Dermis blood vessel endothelial cell (primary cell): Measurements from ENCODE around the gene SLC38A10. TPM values are rescaled to one million over a fixed set of nuclear protein-coding genes. Genes with fewer than 3 reads are reported as not detected.
"Not testable (repeated sequence)": the region's sequence is repeated elsewhere in the genome, so short reads cannot be mapped to it uniquely, and the experiment has no call there.

Experiments used
- DNase-seq: peaks from one replicate; pipeline ENCODE4 v3.0.0; 2010
- total RNA-seq: library from RNA; depleted of rRNA; stranded (reverse); fragments of >200 nt; gene quantifications from 2 replicates; pipeline ENCODE4 v1.2.3, GENCODE V29; 2014

The SLC38A10 gene
- total RNA-seq, 1 donor from 2014 or later: 101 TPM

DNA sequence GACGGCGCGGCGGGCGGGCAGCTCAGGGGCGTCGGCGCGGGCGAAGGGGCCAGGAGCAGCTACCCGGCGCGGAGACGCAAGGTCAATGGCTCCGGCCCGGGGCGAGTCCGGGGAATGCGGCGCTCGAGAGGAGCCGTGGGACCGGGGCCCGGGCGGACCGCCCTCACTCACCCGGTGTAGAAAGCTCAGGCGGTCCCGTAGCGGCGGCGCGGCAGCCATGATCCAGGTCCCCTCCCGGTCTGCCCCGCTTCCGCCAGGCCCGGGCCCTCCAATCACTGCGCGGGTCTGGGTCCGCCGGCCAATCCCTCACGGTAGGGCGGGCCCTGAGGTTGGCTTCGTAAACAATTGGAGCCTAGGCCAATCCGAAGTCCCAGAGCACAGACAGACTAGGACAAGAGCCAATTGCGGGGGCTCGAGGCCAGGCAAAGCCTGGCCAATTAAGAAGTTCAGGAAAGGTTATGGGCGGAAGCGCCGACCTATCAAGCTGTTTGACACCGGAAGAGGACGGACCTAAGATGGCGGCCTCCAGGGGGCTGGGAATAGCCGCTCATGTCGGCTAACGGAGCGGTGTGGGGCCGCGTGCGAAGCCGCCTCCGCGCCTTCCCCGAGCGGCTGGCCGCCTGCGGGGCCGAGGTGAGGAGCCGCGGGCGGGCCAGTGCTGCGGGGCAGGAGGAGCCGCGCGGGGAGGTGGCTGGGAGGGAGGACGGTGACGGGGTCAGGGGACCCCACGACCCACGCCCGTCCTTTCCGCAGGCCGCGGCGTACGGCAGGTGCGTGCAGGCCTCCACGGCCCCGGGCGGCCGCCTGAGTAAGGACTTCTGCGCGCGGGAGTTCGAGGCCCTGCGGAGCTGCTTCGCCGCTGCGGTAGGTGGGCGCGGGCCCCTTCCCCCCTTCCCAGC, 56.0 kb downstream of the SLC38A10 start, which contains the start of the genes NDUFAF8 and TEPSIN:
Gene NDUFAF8, plus strand, starts transcription at position 504 of the 899 bp plus-strand sequence. Its CDS starts 46 bp downstream, at position 550.
Gene TEPSIN, minus strand, starts transcription at position 241 of the 899 bp plus-strand sequence. Its CDS starts 22 bp downstream, at position 219.
- peak; percentile 99 for DNase-seq

DNA sequence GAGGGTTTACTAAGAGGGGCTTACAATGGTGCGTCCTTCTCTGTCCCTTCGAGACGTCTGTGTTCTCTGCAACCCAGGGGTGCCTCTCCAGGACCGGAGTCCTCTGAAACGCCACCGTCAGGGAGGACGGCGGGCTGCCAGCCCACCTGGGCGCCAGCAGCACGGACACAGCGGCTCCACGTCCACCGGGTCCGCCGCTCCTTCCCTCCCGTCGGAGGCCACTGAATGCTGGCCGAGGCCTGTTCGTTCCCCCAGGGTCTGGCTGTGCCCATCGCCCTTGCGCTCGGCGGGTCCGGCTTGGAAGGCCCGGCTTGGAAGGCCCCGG, 56.7 kb downstream of the SLC38A10 start:
- no peak for DNase-seq

DNA sequence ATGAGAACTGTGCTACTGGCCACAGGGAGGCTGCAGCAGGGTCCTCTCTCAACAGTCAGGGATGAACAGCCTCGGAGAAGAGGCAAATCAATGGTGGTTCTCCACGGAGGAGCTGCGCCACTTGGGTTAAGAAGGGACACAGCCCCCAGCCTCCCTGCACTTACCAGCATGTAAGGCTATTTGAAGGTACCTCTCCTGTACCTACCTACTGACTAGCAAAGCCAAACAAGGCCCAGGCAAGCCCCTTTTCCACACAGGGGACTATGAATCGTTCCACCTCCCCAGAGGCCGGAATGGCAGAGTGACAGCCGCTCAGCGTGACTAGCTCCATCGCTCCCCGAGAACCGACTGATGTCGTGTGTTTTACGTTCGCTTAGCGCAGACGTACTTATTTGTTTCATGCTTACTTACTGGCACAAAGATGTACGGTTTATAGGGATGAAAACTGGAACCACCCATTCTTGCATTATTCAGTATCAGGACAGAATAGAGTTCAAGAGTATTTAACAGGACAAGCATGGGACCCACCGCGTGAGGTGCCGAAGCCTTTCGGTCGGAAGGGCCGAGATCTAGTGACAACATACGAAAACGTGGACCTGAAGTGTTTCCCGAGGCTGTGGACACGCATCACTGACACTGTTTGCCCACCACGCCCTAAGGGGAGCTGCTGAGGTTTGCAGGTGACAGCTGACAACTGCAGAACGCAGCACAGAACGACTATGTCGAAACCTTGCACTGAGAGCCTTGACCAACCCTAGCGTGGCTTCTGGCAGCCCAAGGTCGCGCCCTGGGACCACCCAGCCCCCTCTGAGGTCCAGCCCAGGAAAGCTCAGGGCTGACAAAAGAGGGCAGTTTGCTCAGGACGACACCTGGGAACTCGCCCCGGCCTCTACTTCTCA, 57.3 kb downstream of the SLC38A10 start:
- DNase-seq: no peak

DNA sequence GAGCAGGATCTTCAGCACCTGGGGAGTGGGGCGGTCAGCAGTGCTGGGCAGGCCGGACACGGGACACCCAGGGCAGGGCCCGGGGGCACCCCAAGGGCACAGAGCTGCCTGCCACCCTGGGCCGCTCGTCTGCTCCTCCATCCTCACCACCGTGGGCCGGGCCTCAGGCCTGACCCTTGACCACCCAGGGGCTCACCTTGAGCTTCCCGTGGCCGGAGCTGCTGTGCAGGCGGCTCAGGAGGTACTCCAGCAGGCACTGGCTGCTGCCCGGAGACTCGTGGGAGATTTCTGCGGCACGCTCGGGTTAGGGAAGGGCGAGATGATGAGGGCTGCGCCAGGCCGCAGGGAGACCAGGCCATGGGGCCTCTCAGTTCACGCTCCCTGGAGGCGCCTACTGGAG, 58.3 kb downstream of the SLC38A10 start:
- DNase-seq: no peak

DNA sequence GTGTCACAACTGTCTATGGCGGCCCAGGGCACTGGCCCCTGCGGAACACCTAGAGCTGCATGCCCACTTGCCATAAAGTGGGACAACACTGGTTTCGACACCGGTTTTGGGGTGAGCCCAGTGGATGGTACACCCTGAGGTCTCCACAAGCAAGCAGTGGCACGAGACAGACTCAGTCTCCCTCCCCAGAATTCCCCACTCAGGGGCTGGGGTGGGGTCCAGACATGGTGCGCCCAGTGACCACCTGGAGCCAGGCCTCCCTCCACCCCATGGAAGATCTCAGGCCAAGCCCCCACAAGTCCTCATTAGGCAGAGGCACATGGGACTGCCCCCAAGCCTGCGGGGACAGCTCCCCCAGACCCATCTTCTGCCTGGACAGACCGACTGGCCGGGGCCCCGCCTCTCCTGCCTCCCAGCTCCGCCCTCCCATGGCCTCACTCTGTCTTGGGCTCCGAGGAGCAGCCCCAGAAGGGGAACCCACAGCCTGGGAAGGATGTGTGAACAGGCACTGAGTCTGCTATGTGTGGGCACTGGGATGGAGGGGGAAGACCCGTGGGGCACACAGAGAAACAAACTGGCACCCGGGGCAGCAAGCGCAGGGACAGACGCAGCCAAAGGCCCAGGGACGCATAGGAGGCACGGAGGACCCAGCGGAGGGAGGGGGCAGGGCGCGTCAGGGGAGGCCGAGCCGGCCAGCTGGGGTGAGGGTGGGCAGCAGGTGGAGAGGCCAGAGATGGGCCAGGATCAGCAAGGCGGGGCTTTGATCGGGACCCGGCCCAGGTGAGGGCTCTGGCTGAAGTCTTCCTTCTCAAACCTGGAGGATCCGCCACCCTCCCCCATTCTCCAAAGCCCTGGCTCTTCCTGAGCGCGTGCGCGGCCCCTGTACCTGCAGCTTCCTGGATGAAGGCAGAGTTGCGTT, 59.0 kb downstream of the SLC38A10 start:
- DNase-seq: no peak

DNA sequence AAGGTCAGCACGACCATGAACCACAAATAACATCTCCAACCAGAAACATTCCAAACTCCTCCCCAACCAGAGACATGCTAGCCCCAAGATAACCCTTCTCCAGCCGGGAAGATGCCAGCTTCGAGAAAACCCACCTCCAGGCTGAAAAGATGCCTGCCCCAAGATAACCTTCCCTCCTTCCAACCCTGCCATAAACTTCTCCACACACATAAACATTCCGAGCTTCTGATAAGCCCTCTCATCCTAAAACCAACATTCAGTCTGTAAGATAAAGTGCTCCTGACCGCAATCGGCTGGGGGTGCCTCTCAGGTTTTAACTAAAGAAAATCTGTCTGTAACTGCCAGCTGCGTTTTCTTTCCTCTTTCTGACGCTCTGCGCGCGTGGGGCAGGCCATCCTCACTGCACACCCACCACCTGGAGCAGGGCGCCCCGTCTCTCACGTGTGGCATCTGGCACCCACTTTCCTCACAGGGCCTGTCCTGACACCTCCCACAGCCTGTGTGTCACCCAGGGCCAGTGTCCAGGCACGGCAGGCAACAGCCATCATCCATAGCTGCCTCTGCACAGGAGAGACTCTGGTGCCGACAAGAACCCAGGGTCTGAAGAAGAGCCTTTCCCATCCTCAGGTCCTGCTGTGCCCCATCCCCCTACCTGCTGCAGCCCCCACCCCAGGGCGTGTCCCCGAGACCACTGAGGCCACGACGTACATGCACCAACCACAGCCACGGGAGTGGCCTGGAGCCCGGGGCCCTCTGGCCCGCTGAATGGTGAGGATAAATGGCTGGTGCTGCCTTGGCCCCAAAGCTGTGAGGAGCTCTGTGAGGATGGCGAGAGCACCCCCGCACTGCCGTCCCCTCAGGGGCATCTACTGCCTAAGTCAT, 59.9 kb downstream of the SLC38A10 start:
- DNase-seq: no peak

DNA sequence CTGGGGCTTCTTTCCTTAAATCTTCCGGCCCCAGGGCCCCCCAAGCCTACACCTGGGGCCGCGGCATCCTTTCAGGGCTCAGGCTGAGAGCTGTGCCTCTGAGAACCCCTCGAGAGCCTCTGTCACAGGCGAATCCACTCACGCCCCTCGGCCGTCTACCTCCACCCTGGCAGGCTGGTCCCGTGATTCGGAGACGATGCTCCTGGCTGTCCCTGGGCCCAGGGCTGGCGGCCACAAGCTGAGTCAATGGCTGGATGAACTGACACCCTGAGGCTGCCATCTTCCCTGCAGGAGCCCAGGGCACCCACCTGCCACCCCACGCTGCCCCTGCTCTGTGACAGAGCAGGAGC, 60.6 kb downstream of the SLC38A10 start:
- DNase-seq: no peak

DNA sequence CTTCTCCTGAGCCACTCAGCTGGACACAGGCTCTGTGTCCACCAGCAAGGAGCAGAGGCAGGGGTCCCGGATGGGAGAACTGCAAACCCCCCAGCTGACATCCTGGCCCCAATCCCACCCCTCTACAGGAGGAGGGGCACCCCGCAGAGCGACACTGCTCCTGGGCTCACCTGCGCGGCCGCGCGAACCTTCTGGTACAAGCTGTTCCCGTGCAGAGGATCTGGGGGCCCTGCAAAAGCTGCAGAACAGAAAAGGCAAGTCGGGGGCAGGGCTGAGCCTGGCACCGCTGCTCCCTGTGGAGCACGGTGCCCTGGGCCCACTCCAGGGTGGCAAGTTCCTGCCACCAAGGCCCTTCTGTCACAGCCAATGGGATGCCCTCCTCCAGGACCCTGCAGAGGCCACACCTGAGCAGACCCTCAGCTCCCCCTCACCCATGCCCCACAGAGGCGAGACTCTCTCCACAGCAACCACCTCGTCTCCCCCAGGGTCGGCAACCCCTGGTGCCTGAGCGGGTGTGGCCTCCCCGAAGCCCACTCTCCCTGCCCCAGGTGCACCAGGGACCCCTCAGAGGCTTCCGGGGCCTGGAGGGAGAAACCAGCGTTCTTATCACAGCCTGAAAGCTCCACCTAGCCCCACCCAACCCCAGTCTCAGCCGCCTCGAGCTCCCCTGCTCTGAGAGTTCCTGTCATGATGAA, 61.1 kb downstream of the SLC38A10 start:
- DNase-seq: no peak

DNA sequence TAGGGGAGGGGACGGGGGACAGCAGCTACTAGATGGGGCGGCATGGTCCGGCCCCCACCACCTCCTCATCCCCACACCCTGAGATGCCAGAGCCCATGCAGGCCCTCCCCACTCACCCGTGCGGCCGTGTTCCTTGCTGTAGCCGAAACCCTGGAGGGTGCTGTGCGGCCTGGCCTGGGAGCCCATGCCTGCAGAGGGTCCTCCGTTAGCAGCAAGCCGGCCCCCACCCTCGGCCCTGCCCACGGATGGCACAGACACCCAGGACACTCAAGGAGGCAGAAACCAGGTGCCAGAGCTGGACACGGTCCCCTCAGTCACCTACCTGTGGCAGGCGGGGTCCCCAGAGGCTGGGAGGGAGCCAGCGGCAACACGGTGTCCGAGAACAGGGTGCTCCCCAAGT, 61.8 kb downstream of the SLC38A10 start:
- DNase-seq: no peak

DNA sequence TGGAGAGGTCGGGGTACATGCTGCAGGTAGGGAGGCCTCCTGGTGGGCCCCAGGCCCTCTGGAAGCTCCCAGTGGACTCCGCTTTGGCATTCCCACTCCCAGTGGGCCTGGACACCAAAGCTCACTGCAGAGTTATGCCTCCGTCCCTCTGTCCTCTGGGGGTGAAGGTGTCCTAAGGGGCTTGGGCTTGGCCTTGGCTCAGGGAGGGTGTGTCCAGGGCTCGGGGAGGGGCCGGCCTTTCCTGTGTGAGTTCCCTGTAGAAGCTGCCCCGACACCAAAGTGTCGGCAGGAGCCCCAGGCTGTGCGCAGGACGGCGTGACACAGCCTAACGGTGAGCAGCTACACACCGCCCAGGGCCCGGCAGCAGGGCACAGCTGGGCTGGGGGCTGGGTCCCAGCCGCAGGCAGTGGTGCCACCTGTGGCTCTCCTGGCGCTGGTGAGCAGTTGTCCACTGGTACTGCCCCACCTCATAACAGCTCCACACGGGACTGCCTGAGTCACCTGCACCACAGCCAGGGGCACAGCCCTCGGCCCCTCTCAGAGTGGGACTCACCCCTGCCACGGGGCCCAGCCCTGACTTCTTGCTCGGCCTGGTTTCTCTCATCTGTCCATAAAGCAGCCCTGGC, 62.4 kb downstream of the SLC38A10 start:
- DNase-seq: no peak

DNA sequence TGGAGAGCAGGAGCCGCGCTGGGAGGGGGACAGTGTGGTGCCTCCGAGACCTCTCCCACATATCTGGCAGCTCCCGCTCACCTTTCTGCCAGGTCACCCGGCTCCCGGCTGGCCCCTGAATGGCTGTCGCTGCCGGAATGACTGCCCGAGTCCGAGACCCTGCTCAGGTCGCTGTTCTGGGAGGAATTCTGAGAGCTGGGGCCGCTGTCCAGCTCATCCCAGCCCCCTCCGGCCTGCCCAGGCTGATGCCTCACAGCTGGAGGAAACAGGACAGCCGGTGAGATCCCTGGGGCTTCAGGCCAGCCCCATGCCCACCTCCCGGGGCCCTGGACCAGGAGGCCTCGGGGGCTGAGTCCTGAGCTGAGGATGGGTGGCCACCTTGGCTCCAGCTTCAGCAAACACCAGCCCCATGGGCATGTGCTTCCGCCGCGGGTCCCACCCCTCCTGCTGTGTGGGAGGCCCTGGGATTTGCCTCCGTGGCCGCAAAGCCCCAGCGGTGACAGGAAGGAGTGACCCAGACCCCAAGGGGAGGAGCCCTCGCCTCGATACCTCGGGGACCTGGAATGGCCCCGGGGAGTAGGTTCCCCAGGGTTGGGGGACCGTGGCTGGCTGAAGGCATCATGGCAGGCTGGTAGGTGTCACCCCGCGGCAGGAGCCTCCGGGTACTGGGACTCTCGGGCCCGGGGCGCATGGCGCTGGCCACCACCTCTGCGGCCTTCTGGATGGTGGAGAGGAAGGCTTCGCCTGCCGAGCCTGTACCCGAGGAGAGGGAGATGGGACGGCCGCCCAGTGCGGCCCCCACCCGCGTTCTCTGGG, 63.1 kb downstream of the SLC38A10 start:
- no peak for DNase-seq

DNA sequence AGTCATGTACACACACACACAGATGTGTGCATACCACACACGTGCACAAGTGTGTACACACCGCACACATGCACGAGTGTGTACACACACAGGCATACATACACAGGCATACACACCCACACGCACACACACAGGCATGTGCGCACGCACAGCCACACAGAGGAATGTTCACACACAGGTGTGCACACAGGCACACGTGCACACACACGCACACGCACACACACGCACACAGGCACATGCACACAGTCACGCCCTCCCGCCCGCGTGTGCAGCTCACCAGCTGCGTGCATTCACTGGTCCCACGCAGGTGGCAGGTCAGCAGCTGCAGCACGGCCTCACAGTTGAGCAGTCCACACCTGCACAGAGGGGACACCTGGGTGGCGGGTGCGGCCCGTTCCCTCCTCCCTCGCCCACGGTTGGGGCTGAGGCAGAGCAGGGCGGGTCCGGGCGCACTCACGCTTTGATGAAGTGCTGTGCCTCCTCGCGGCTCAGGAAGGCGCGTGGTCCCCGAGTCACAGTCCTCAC, 63.9 kb downstream of the SLC38A10 start:
- DNase-seq: no peak

DNA sequence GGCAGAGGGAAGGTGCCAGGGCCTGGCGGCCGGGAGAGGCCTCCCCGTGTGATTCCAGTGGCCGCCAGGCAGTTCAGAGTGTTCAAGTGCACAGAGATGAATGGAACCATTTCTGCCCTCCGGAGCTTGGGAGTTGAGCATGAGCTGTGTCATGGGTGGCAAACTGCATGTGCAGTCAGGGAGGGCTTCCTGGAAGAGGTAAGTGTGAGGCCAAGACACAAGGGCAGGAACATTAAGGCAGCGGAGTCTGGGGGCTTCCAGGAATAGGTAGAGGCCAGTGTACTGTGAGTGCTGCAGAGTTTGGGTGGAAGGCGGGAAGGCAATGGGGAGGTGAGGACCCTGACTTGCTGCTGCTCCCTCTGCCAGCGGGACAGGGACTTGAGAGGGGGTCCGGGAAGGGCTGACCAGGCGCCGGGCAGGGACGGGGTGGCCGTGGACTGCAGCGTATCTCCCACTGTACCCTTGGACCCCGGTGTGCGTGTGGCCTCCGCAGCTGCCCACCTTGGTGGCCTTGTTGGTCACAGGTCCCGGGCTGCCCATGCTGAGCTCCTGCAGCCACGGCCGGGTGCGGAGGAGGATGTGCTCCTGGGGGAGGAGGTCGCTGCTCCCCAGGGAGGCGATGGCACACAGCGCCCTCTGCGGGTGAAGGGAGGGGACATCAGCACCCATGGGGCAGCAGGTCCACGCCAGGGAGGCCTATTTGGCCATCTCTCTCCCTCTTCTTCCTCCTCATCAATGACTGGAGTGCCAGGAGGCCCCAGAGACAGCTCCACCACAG, 64.9 kb downstream of the SLC38A10 start:
- DNase-seq: peak; percentile 32

DNA sequence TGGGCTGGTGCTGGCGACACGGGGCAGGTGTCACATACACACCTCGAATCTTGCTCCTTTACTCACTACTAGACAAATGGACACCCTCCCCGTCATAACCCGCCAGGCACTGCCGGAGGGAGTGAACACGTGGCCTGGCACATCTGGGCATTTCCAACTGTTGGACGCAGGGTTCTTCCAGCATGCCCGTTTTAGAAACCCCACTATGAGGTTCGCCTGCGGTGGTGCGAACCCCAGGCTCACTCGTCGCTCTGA, 65.5 kb downstream of the SLC38A10 start:
- no peak for DNase-seq

DNA sequence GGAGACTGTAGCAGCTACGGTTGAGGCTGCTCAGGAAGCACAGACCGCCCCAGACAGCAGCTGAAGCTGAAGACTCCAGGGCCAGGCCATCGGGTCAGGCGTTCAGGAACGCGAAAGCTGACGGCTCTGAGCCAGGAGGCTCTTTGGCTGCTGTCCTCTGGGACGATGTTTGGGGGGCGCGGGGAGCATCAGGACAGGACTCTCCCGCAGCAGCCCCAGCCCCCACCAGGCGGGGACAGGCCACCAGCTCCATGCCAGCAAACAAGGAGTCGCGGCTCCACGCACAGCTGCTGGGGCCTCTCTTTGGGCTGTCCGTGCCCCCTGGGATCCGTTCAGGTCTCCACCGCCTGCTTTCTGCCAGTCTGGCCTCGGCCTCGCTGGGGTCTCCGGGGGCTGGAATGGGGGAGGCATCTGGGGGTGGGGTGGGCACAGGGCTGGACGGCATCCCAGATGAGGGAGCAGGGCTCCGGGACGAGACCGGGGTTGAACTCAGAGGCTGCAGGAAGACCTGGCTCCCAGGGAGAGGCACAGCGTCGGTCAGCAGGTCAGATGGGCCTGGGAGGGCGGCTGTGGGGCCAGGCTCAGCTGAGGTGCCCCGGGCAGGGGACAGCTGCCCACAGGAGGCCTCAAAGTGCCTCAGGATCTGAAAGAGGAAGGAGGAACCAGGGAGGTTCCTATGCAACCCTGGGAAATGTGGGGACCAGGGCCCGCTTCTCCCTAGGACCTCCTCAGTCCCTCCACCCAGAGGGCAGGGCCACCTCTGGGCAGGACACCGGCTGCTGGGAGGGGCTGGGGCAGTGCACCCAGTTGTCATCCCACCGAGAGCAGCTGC, 66.1 kb downstream of the SLC38A10 start:
- no peak for DNase-seq

DNA sequence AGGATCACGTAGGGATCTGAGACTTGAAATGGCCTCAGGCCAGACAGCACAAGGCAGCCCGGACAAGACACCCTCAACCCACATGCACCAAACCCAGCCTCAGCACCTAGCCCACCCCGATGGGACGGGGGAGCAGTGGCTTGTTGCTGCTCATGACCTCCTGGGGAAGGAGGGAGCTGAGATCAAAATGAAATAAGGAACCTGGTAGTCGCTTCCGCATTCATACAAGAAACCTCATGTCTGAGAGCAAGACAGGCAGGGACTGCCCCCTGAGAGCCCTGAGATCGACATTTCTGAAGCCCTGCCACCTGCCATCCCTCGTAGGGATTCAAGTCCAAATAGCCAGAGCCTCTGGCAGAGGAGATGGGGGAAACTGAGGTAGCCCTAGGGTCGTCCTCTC, 66.7 kb downstream of the SLC38A10 start:
- DNase-seq: no peak

DNA sequence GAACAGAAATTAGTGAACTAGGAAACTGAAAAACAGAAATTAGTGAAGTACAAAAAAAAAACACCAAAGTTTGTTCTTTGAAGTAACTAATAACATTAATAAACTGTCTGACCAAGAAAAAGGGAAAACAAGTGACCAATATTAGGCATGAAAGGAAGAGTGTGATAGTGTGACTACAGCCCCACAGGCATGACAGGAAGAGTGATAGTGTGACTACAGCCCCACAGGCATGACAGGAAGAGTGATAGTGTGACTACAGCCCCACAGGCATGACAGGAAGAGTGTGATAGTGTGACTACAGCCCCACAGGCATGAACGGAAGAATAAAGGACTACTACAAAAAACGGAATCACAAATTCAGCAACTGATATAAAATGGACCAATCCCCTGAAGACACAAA, 67.5 kb downstream of the SLC38A10 start:
- not testable (repeated sequence) for DNase-seq

DNA sequence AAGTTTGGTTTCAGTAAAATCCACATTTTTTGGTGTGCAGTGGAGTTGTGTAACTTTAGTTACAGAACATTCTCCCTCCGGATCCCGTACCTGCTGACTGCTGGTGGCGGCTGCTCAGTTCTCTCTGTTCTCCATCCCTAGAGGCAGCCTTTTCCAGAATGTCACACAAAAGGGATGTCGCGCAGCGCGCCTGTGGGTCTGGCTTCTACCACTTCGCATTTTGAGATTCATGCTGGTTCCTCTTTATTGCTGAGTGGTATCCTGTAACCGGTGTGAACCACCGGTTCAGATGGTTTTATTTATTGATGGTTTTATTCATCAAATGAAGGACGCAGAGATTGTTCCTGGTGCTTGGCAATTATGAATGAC, 71.4 kb downstream of the SLC38A10 start:
- no peak for DNase-seq
